GM20000 (cell line): ENCODE data around the gene NDUFA7.
"Not testable (repeated sequence)": the region's sequence is repeated elsewhere in the genome, so short reads cannot be mapped to it uniquely, and the experiment has no call there.

Experiments used
- DNase-seq: peaks from one replicate; pipeline ENCODE4 v3.0.0; 2012; ENCODE audit warnings: low spot score
- CTCF ChIP-seq: IDR thresholded peaks from 2 replicates; pipeline ENCODE4 v1.5.1; 2012; ENCODE audit warnings: mild to moderate bottlenecking, control low read depth; ENCODE audit errors: extremely low read depth, missing control alignments

The NDUFA7 gene

GRCh38 chr19:8361921-8362793 is 41.0 kb upstream of the NDUFA7 start:
- TF ChIP-seq CTCF: no peak
- no peak for DNase-seq

- DNase-seq: no peak
- no peak for TF ChIP-seq CTCF
Observed at GRCh38 chr19:8360196-8360595, 39.0 kb upstream of the NDUFA7 start.

GRCh38 chr19:8358948-8359347 is 37.8 kb upstream of the NDUFA7 start:
- no peak for TF ChIP-seq CTCF

GRCh38 chr19:8357007-8357521 is 35.9 kb upstream of the NDUFA7 start:
- no peak for TF ChIP-seq CTCF
- DNase-seq: no peak

More at GRCh38 chr19:8358948-8359347, 37.8 kb upstream of the NDUFA7 start:
- DNase-seq: no peak

GRCh38 chr19:8355631-8356402 is 34.6 kb upstream of the NDUFA7 start:
- no peak for DNase-seq
- TF ChIP-seq CTCF: no peak

- DNase-seq: not testable (repeated sequence)
Observed at GRCh38 chr19:8352845-8353244, 31.7 kb upstream of the NDUFA7 start.

GRCh38 chr19:8352134-8352827 is 31.1 kb upstream of the NDUFA7 start:
- no peak for DNase-seq
- no peak for TF ChIP-seq CTCF

- not testable (repeated sequence) for DNase-seq
Observed at GRCh38 chr19:8349629-8350372, 28.6 kb upstream of the NDUFA7 start.
